Measurements from ENCODE around the gene TAF11. TPM values are rescaled to one million over a fixed set of nuclear protein-coding genes. Genes with fewer than 3 reads are reported as not detected.

Gene TAF11
- total RNA-seq, 1 experiment from 2014 or later, result 44.1 TPM

GRCh38 chr6:34897130-34897529 is 9.3 kb upstream of the TAF11 start:
- no peaks in the 10 kb centered on the region for H3K9me3 Mint-ChIP-seq
- H3K4me3 Mint-ChIP-seq, result no peak overlapping the region
- DNase-seq (ENCODE audit: low spot score), result no peak
- no peak for TF ChIP-seq ZNF416 (CRISPR knock-in tag; IDR thresholded peaks at IDR 0.05)
- TF ChIP-seq RORB (CRISPR knock-in tag; IDR thresholded peaks at IDR 0.05), result no peak
- no peak for TF ChIP-seq SMAD3 (CRISPR knock-in tag; IDR thresholded peaks at IDR 0.05; ENCODE audit: borderline replicate concordance)
- no peak for TF ChIP-seq TEAD1 (CRISPR knock-in tag; IDR thresholded peaks at IDR 0.05)
- no peak for TF ChIP-seq NR1H2 (CRISPR knock-in tag; IDR thresholded peaks at IDR 0.05)
- no peak for TF ChIP-seq ZNF512 (CRISPR knock-in tag; IDR thresholded peaks at IDR 0.05; ENCODE audit: borderline replicate concordance)
- TF ChIP-seq, protein P1, sequence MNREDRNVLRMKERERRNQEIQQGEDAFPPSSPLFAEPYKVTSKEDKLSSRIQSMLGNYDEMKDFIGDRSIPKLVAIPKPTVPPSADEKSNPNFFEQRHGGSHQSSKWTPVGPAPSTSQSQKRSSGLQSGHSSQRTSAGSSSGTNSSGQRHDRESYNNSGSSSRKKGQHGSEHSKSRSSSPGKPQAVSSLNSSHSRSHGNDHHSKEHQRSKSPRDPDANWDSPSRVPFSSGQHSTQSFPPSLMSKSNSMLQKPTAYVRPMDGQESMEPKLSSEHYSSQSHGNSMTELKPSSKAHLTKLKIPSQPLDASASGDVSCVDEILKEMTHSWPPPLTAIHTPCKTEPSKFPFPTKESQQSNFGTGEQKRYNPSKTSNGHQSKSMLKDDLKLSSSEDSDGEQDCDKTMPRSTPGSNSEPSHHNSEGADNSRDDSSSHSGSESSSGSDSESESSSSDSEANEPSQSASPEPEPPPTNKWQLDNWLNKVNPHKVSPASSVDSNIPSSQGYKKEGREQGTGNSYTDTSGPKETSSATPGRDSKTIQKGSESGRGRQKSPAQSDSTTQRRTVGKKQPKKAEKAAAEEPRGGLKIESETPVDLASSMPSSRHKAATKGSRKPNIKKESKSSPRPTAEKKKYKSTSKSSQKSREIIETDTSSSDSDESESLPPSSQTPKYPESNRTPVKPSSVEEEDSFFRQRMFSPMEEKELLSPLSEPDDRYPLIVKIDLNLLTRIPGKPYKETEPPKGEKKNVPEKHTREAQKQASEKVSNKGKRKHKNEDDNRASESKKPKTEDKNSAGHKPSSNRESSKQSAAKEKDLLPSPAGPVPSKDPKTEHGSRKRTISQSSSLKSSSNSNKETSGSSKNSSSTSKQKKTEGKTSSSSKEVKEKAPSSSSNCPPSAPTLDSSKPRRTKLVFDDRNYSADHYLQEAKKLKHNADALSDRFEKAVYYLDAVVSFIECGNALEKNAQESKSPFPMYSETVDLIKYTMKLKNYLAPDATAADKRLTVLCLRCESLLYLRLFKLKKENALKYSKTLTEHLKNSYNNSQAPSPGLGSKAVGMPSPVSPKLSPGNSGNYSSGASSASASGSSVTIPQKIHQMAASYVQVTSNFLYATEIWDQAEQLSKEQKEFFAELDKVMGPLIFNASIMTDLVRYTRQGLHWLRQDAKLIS (CRISPR knock-in tag; IDR thresholded peaks at IDR 0.05; ENCODE audit: borderline replicate concordance), result no peak
- TF ChIP-seq, protein P2, sequence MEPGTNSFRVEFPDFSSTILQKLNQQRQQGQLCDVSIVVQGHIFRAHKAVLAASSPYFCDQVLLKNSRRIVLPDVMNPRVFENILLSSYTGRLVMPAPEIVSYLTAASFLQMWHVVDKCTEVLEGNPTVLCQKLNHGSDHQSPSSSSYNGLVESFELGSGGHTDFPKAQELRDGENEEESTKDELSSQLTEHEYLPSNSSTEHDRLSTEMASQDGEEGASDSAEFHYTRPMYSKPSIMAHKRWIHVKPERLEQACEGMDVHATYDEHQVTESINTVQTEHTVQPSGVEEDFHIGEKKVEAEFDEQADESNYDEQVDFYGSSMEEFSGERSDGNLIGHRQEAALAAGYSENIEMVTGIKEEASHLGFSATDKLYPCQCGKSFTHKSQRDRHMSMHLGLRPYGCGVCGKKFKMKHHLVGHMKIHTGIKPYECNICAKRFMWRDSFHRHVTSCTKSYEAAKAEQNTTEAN (CRISPR knock-in tag; IDR thresholded peaks at IDR 0.05), result no peak
- TF ChIP-seq MLX (CRISPR knock-in tag; IDR thresholded peaks at IDR 0.05), result no peak
- TF ChIP-seq CDX4 (CRISPR knock-in tag; IDR thresholded peaks at IDR 0.05; ENCODE audit: borderline replicate concordance), result no peak
- no peak for TF ChIP-seq SOX15 (CRISPR knock-in tag; IDR thresholded peaks at IDR 0.05)
- TF ChIP-seq CREB1 (CRISPR knock-in tag; IDR thresholded peaks at IDR 0.05), result no peak
- TF ChIP-seq, protein P3, sequence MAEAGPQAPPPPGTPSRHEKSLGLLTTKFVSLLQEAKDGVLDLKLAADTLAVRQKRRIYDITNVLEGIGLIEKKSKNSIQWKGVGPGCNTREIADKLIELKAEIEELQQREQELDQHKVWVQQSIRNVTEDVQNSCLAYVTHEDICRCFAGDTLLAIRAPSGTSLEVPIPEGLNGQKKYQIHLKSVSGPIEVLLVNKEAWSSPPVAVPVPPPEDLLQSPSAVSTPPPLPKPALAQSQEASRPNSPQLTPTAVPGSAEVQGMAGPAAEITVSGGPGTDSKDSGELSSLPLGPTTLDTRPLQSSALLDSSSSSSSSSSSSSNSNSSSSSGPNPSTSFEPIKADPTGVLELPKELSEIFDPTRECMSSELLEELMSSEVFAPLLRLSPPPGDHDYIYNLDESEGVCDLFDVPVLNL (CRISPR knock-in tag; IDR thresholded peaks at IDR 0.05; ENCODE audit: borderline replicate concordance, low read depth), result no peak
- no peak for TF ChIP-seq ZNF671 (CRISPR knock-in tag; IDR thresholded peaks at IDR 0.05)
- TF ChIP-seq ZBTB21 (CRISPR knock-in tag; IDR thresholded peaks at IDR 0.05; ENCODE audit: borderline replicate concordance), result no peak
- TF ChIP-seq EMX1 (CRISPR knock-in tag; IDR thresholded peaks at IDR 0.05), result no peak
- no peak for TF ChIP-seq TP53 (CRISPR knock-in tag; IDR thresholded peaks at IDR 0.05)
- H3K27ac Mint-ChIP-seq, result no peak overlapping the region
- no peak for ATAC-seq
- POLR2A ChIA-PET, result no interaction called here
- H3K27me3 Mint-ChIP-seq (ENCODE audit: low read depth), result no peaks in the 10 kb centered on the region
- H3K4me1 Mint-ChIP-seq, result peaks cover 9% of the 10 kb centered on the region
- no peaks in the 10 kb centered on the region; the same call in 1 of the 2 replicates for H3K36me3 Mint-ChIP-seq
- CTCF ChIA-PET, result interaction anchor here (0.5 kb wide), 1 partner anchor 173 kb away, joined by 3 read pairs; no protein-coding TSS in a partner anchor

DNA sequence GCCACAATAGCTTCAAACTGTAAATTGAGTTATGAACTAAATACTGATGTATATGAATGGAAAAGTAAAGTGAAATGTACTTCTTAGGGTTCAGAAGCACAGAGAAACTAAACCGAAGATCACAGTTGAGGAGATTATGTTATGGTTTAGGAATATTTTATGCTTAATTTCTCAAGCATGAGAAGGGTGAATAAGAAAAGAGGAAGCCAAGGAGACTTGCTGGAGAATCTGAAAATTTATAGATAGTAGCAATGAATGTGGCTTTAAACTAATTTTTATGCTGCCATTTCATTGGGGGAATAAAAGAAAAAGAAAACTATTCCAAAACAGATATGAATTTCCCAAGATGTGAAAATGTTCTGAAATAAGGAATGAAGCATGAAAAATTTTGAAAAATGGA is 6.9 kb upstream of the TAF11 start:
- peaks cover 20% of the 10 kb centered on the region for H3K4me1 Mint-ChIP-seq
- H3K4me3 Mint-ChIP-seq, result no peak overlapping the region
- DNase-seq (ENCODE audit: low spot score), result no peak
- ChIA-PET CTCF (no interaction called here), POLR2A (no interaction called here)
- no peaks in the 10 kb centered on the region; the same call in 1 of the 2 replicates for H3K36me3 Mint-ChIP-seq
- H3K27ac Mint-ChIP-seq, result peak overlapping the region; percentile 66; the same call in 1 of the 2 replicates
- ATAC-seq, result no peak
- H3K9me3 Mint-ChIP-seq, result no peaks in the 10 kb centered on the region
- no peaks in the 10 kb centered on the region for H3K27me3 Mint-ChIP-seq (ENCODE audit: low read depth)
- TF ChIP-seq ZNF532 (CRISPR knock-in tag; IDR thresholded peaks at IDR 0.05; ENCODE audit: borderline replicate concordance) (no peak), SOX15 (CRISPR knock-in tag; IDR thresholded peaks at IDR 0.05) (no peak), TEAD1 (CRISPR knock-in tag; IDR thresholded peaks at IDR 0.05) (no peak)
- TF ChIP-seq, protein P4, sequence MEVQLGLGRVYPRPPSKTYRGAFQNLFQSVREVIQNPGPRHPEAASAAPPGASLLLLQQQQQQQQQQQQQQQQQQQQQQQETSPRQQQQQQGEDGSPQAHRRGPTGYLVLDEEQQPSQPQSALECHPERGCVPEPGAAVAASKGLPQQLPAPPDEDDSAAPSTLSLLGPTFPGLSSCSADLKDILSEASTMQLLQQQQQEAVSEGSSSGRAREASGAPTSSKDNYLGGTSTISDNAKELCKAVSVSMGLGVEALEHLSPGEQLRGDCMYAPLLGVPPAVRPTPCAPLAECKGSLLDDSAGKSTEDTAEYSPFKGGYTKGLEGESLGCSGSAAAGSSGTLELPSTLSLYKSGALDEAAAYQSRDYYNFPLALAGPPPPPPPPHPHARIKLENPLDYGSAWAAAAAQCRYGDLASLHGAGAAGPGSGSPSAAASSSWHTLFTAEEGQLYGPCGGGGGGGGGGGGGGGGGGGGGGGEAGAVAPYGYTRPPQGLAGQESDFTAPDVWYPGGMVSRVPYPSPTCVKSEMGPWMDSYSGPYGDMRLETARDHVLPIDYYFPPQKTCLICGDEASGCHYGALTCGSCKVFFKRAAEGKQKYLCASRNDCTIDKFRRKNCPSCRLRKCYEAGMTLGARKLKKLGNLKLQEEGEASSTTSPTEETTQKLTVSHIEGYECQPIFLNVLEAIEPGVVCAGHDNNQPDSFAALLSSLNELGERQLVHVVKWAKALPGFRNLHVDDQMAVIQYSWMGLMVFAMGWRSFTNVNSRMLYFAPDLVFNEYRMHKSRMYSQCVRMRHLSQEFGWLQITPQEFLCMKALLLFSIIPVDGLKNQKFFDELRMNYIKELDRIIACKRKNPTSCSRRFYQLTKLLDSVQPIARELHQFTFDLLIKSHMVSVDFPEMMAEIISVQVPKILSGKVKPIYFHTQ (CRISPR knock-in tag; IDR thresholded peaks at IDR 0.05), result no peak
